GM23248 (cell line): ENCODE data around the gene RAB12.

ENCODE experiments used
- EZH2 ChIP-seq: fragments of 200-600 bp; sonication (generic); IDR thresholded peaks from 2 replicates; pipeline ENCODE4 v1.6.1; 2018; ENCODE audit warnings: antibody characterized with exemption, mild to moderate bottlenecking; ENCODE audit not compliant: insufficient read depth, poor library complexity, severe bottlenecking
- EZH2phosphoT487 ChIP-seq: fragments of 200-600 bp; sonication (generic); IDR thresholded peaks from 2 replicates; pipeline ENCODE4 v1.6.1; 2018; ENCODE audit warnings: antibody characterized with exemption, moderate library complexity, mild to moderate bottlenecking, low read depth; ENCODE audit not compliant: insufficient read depth

- TF ChIP-seq EZH2 = no peak
- no peak for TF ChIP-seq EZH2phosphoT487
Observed at GRCh38 chr18:8660316-8660715, 51.1 kb downstream of the RAB12 start.
